Mesenchymal stem cell (in vitro differentiated cells and primary cell): Measurements from ENCODE around the gene MICA.
"Not testable (repeated sequence)": the region's sequence is repeated elsewhere in the genome, so short reads cannot be mapped to it uniquely, and the experiment has no call there.

Experiments
- DNase-seq: peaks from one replicate; pipeline ENCODE4 v3.0.0-alpha.2; 2013
- H2AFZ ChIP-seq: one replicate; pipeline ENCODE4 v1.6.1; 2013; ENCODE audit warnings: low read depth, mild to moderate bottlenecking, control low read depth, inconsistent platforms, low read length, moderate library complexity
- H2AK5ac ChIP-seq: 2 replicates; pipeline ENCODE4 v1.6.1; 2013; ENCODE audit warnings: low read length, moderate library complexity, mild to moderate bottlenecking, inconsistent platforms; ENCODE audit not compliant: severe bottlenecking
- H2BK120ac ChIP-seq: one replicate; pipeline ENCODE4 v1.6.1; 2013; ENCODE audit warnings: low read depth, mild to moderate bottlenecking, inconsistent platforms, low read length, moderate library complexity
- H2BK12ac ChIP-seq, 2 experiments: one replicate each; pipeline ENCODE4 v1.6.1; 2013; ENCODE audit warnings: inconsistent platforms in 2 of 2, low read length in 2 of 2, mild to moderate bottlenecking in 2 of 2, moderate library complexity in 2 of 2, control low read depth in 1 of 2
- H2BK15ac ChIP-seq: one replicate; pipeline ENCODE4 v1.6.1; 2013; ENCODE audit warnings: mild to moderate bottlenecking, low read depth, inconsistent platforms; ENCODE audit not compliant: poor library complexity, severe bottlenecking
- H2BK5ac ChIP-seq: 2 replicates; pipeline ENCODE4 v1.6.1; 2013; ENCODE audit warnings: low read depth, mild to moderate bottlenecking, low read length, control low read depth, inconsistent platforms; ENCODE audit not compliant: poor library complexity, severe bottlenecking
- H3K14ac ChIP-seq, 2 experiments: one replicate each; pipeline ENCODE4 v1.6.1; 2013; ENCODE audit warnings: inconsistent platforms in 2 of 2, low read length in 2 of 2, control low read depth in 1 of 2, mild to moderate bottlenecking in 1 of 2, moderate library complexity in 1 of 2
- H3K18ac ChIP-seq, 2 experiments: one replicate each; pipeline ENCODE4 v1.6.1; 2013; ENCODE audit warnings: inconsistent platforms in 2 of 2, low read length in 2 of 2, control low read depth in 1 of 2, low read depth in 1 of 2, mild to moderate bottlenecking in 1 of 2
- H3K23ac ChIP-seq, 2 experiments: one replicate each; pipeline ENCODE4 v1.6.1; 2013; ENCODE audit warnings: inconsistent platforms in 2 of 2, low read length in 2 of 2, mild to moderate bottlenecking in 2 of 2, moderate library complexity in 2 of 2, control low read depth in 1 of 2
- H3K27ac ChIP-seq: 2 replicates; pipeline ENCODE4 v1.5.1; 2013; ENCODE audit warnings: mild to moderate bottlenecking, moderate library complexity, low read length, control low read depth, inconsistent platforms; ENCODE audit not compliant: poor library complexity, severe bottlenecking
- H3K27me3 ChIP-seq, 2 experiments: 2 replicates each; pipeline versions ENCODE4 v1.6.1 to v1.7.0; 2013; ENCODE audit warnings: low read length in 2 of 2, mild to moderate bottlenecking in 2 of 2, moderate library complexity in 2 of 2, control low read depth in 1 of 2, inconsistent platforms in 1 of 2; ENCODE audit not compliant: control insufficient read depth in 1 of 2, insufficient read depth in 1 of 2
- H3K36me3 ChIP-seq, 2 experiments: 2 replicates each; pipeline versions ENCODE4 v1.6.1 to v1.7.0; 2013; ENCODE audit warnings: low read length in 2 of 2, control low read depth in 1 of 2, inconsistent platforms in 1 of 2, low read depth in 1 of 2, mild to moderate bottlenecking in 1 of 2; ENCODE audit not compliant: insufficient read depth in 2 of 2, control insufficient read depth in 1 of 2
- H3K4ac ChIP-seq, 2 experiments: one replicate each; pipeline ENCODE4 v1.6.1; 2013; ENCODE audit warnings: inconsistent platforms in 2 of 2, low read length in 2 of 2, mild to moderate bottlenecking in 2 of 2, moderate library complexity in 2 of 2, control low read depth in 1 of 2, low read depth in 1 of 2
- H3K4me1 ChIP-seq: 2 replicates; pipeline ENCODE4 v1.6.1; 2013; ENCODE audit warnings: low read depth, low read length, control low read depth; ENCODE audit not compliant: control insufficient read depth, insufficient read depth
- H3K4me2 ChIP-seq: 2 replicates; pipeline ENCODE4 v1.6.1; 2013; ENCODE audit warnings: low read length, mild to moderate bottlenecking, inconsistent platforms; ENCODE audit not compliant: poor library complexity, severe bottlenecking
- H3K4me3 ChIP-seq, 2 experiments: 2 replicates each; pipeline versions ENCODE4 v1.5.1 to v1.7.0; 2013; ENCODE audit warnings: low read length in 2 of 2, mild to moderate bottlenecking in 2 of 2, control low read depth in 1 of 2, low read depth in 1 of 2; ENCODE audit not compliant: insufficient read depth in 1 of 2
- H3K79me1 ChIP-seq: replicated peaks from 2 replicates; pipeline ENCODE4 v1.6.1; 2013; ENCODE audit warnings: mild to moderate bottlenecking, control low read depth, low read length, inconsistent platforms; ENCODE audit not compliant: poor library complexity, severe bottlenecking
- H3K9ac ChIP-seq: 2 replicates; pipeline ENCODE4 v1.7.0; 2013; ENCODE audit warnings: mild to moderate bottlenecking, low read length, moderate library complexity
- H3K9me3 ChIP-seq: 2 replicates; pipeline ENCODE4 v1.7.0; 2013; ENCODE audit warnings: mild to moderate bottlenecking, low read length; ENCODE audit not compliant: control insufficient read depth
- H4K8ac ChIP-seq: one replicate; pipeline ENCODE4 v1.6.1; 2013; ENCODE audit warnings: inconsistent platforms, mild to moderate bottlenecking, low read length, moderate library complexity
- H4K91ac ChIP-seq: one replicate; pipeline ENCODE4 v1.6.1; 2013; ENCODE audit warnings: mild to moderate bottlenecking, low read length, inconsistent platforms
- WGBS: methylation state at CpG from one replicate; pipeline ENCODE4 v1.1.7; 2013; ENCODE audit warnings: mixed read lengths; 5-methylcytosine and 5-hydroxymethylcytosine counted together

The MICA gene

GRCh38 chr6:31426395-31427354, 23.3 kb downstream of the MICA start:
- no peak for DNase-seq
- Histone ChIP-seq H2BK12ac (no peak overlapping the region), H3K9me3 (no peaks in the 10 kb centered on the region), H3K23ac (no peak overlapping the region), H3K27me3 (no peaks in the 10 kb centered on the region), H2AFZ (no peak overlapping the region), H3K36me3 (no peaks in the 10 kb centered on the region), H2BK15ac (no peak overlapping the region), H3K27ac (no peak overlapping the region), H2BK5ac (no peak overlapping the region), H3K79me1 (no peaks in the 10 kb centered on the region), H3K4ac (no peak overlapping the region), H3K4me3 (no peak overlapping the region), H3K14ac (no peak overlapping the region), H2BK120ac (no peak overlapping the region), H4K91ac (no peak overlapping the region), H4K8ac (no peak overlapping the region), H3K18ac (no peak overlapping the region), H3K4me2 (no peak overlapping the region), H3K9ac (no peak overlapping the region), H3K4me1 (no peaks in the 10 kb centered on the region), H2AK5ac (no peak overlapping the region)
- 100% methylated on average over 2 of the region's 3 CpGs for WGBS

- H2AK5ac ChIP-seq = no peak overlapping the region
- 73% methylated on average over 2 of the region's 2 CpGs for WGBS
- H3K36me3 ChIP-seq = no peaks in the 10 kb centered on the region
- no peak overlapping the region for H3K27ac ChIP-seq
- H2BK120ac ChIP-seq = no peak overlapping the region
- H3K27me3 ChIP-seq = no peaks in the 10 kb centered on the region
- no peak overlapping the region for H2BK5ac ChIP-seq
- H3K4me2 ChIP-seq = no peak overlapping the region
- H3K14ac ChIP-seq = no peak overlapping the region
- no peaks in the 10 kb centered on the region for H3K79me1 ChIP-seq
- no peak overlapping the region for H4K8ac ChIP-seq
- no peak overlapping the region for H4K91ac ChIP-seq
- no peak for DNase-seq
- no peak overlapping the region for H3K23ac ChIP-seq
- no peak overlapping the region for H2BK15ac ChIP-seq
- H3K4me3 ChIP-seq = no peak overlapping the region
- no peak overlapping the region for H2BK12ac ChIP-seq
- H3K18ac ChIP-seq = no peak overlapping the region
- H2AFZ ChIP-seq = no peak overlapping the region
- H3K9me3 ChIP-seq = no peaks in the 10 kb centered on the region
- no peak overlapping the region for H3K9ac ChIP-seq
- H3K4me1 ChIP-seq = no peaks in the 10 kb centered on the region
- no peak overlapping the region for H3K4ac ChIP-seq
Measured at GRCh38 chr6:31430449-31430848, 27.1 kb downstream of the MICA start.

GRCh38 chr6:31435051-31435450, 31.7 kb downstream of the MICA start:
- H3K18ac ChIP-seq, H3K79me1 ChIP-seq, H3K4ac ChIP-seq, H3K4me2 ChIP-seq, H4K91ac ChIP-seq, H2BK12ac ChIP-seq, H3K14ac ChIP-seq, H2BK5ac ChIP-seq, H2BK120ac ChIP-seq, H3K36me3 ChIP-seq, H2BK15ac ChIP-seq, H3K27ac ChIP-seq, H2AFZ ChIP-seq, H3K4me3 ChIP-seq, H2AK5ac ChIP-seq, H3K9ac ChIP-seq, H4K8ac ChIP-seq, H3K27me3 ChIP-seq, DNase-seq, H3K23ac ChIP-seq, H3K4me1 ChIP-seq: not testable (repeated sequence)
- peaks cover 27% of the 10 kb centered on the region for H3K9me3 ChIP-seq
- WGBS = 71% methylated on average over 4 of the region's 5 CpGs

GRCh38 chr6:31438222-31438621, 34.8 kb downstream of the MICA start:
- WGBS = 31% methylated on average over 1 of the region's 2 CpGs
- H4K91ac ChIP-seq = no peak overlapping the region
- no peak overlapping the region for H2AK5ac ChIP-seq
- H3K4me2 ChIP-seq = no peak overlapping the region
- no peak overlapping the region for H2BK5ac ChIP-seq
- H3K18ac ChIP-seq = no peak overlapping the region
- H2BK12ac ChIP-seq = no peak overlapping the region
- H3K27me3 ChIP-seq = peaks cover 5 to 13% of the 10 kb centered on the region in 2 experiments
- no peak overlapping the region for H3K27ac ChIP-seq
- no peak overlapping the region for H2BK15ac ChIP-seq
- H3K4ac ChIP-seq = no peak overlapping the region
- H3K9me3 ChIP-seq = peaks cover 27% of the 10 kb centered on the region
- no peaks in the 10 kb centered on the region for H3K79me1 ChIP-seq
- no peak overlapping the region for H2BK120ac ChIP-seq
- H3K23ac ChIP-seq = no peak overlapping the region
- no peak overlapping the region for H2AFZ ChIP-seq
- H3K9ac ChIP-seq = no peak overlapping the region
- no peak overlapping the region for H3K4me3 ChIP-seq
- no peak for DNase-seq
- H4K8ac ChIP-seq = no peak overlapping the region
- H3K4me1 ChIP-seq = peaks cover 2% of the 10 kb centered on the region
- H3K14ac ChIP-seq = no peak overlapping the region
- H3K36me3 ChIP-seq = no peaks in the 10 kb centered on the region
